Stimulated activated CD4-positive, alpha-beta T cell treated with anti-CD3 and anti-CD28 coated beads, Interleukin-12 subunit alpha, Interleukin-12 subunit beta, amount 100 ng/mL, for 48 hours (primary cell): Measurements from ENCODE around the gene TLR1.
"Not testable (repeated sequence)": the region's sequence is repeated elsewhere in the genome, so short reads cannot be mapped to it uniquely, and the experiment has no call there.

ENCODE experiments used
- DNase-seq, 3 donors: peaks; one replicate each; pipeline ENCODE4 v3.0.0-alpha.2; 2020; ENCODE audit warnings: low read depth in 2 of 3, low spot score in 1 of 3

TLR1 gene

DNA sequence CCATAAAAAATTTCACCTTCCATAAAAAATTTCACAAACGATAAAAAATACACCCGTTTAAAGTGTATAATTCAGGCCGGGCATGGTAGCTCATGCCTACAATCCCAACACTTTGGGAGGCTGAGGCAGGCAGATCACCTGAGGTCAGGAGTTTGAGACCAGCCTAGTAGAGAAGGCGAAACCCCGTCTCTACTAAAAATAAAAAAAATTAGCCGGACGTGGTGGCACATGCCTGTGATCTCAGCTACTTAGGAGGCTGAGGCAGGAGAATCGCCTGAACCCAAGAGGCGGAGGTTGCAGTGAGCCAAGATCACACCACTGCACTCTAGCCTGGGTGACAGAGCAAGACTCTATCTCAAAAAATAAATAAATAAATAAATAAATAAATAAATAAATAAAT is 1.7 kb upstream of the TLR1 start:
- DNase-seq, result not testable (repeated sequence)

- DNase-seq, result no peak
Measured at GRCh38 chr4:38805530-38806145, 1.0 kb upstream of the TLR1 start.

DNA sequence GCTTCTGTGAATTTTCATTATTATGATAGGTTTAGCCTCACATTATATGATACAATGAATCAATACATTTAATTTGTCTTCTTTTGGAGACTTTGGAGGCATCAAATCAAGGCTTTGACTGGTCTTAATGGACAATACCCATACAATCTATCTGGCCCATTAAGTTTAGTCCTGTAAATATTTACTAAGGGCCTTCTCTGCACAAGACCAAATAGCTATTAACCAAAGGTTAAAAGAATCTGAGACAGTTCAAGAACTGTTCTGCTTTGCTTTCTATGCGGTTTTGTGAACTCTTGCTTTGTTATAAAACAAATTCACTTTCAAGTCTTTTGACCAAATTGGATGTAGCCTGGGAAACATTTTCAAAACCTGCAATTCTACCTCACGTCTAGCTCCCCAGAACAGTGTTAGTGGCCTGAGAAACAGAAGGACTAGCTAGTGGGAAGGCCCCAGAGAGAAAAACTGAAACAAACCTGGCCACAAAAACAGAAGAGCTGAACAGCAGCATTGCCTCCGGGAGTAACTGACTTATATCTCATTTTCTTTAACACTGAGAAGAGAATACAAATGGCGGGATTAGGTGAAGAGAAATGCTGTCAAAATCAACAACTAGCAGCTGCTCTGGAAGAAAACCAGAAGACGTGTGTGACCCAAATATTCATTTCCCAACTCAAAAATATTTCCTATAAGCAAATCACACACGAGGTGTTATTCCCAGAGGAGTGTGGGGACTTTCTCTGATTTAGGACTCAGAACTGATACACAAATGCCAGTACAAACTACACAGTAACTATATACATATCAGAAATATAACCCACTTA is 548 bp downstream of the TLR1 start:
- peak in 1 of 3 donors; percentile 8 for DNase-seq

DNA sequence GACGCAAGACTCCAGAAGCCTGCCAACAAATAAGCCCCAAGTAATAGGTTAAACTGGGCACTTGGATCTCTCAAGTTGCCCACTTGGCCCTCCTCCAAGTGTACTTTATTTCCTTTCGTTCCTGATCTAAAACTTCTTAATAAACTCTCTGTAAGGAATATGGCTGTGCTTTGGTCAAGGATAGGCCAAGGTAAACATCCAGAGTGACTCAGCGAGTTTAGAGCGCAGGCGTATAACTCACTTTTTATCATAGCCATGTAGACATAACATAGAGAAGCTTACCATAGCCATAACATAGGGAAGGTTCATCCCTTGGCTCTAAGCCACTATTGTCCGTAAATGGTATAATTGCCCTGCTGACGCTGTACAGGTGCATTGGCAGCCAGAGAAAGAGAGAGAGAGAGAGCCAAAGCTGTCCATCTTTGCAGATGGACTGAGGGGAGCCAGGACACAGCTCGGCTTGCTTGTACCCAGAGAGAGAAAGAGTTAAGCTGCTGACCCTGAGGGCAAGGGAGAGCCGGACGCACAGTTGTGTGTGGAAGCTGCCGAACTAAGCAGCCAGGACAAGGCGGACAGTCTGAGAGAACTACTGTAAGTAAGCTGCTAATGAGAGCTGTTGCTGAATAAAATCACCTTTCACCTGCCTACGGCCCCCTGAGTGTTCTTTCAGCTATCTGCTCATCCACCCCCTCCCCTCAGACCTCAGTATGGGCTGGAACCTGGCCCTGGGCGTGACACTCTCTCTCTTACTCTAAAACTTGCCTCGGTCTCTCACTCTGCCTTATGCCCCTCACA is 1.8 kb downstream of the TLR1 start:
- no peak for DNase-seq

- DNase-seq, result no peak
Measured at GRCh38 chr4:38800961-38801450, 3.6 kb downstream of the TLR1 start.

DNA sequence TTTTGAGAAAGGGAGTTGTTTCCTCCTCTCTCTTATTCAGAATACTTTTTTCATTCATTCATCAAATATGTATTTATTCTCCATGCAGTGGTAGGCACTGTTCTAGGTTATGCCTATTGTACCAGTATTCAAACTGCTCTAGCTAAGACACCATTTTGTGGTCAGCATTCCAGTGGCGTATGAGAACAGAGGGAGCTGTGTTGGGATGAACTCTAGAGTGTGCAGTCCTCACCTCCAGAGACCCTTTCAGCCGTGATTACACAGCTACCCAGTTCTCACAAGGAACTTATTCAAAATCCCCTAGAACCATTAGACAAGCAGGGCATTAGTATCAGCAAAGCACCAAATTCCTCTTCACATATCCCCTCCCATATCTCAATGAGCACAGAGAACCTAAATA is 4.2 kb downstream of the TLR1 start:
- no peak for DNase-seq

GRCh38 chr4:38795087-38795486 is 9.5 kb downstream of the TLR1 start:
- DNase-seq, result no peak

DNA sequence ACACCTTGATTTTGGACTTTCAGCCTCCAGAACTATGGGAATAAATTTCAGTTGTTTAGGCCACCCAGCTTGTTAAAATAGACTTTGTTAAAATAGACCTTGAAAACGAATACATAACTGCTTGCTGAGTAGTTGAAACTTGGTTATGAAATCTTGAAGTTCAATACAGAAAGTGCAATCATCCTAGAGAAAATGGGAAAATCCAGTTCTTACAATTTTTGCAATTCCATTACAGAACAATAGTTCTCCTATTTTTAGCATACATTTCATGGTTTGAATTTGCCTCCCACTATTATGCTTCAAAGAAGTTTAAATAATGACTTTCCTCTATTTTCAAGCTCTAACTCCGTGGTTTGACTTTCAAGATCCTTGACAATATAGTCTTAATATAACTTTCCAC is 10.5 kb downstream of the TLR1 start:
- DNase-seq, result no peak

DNA sequence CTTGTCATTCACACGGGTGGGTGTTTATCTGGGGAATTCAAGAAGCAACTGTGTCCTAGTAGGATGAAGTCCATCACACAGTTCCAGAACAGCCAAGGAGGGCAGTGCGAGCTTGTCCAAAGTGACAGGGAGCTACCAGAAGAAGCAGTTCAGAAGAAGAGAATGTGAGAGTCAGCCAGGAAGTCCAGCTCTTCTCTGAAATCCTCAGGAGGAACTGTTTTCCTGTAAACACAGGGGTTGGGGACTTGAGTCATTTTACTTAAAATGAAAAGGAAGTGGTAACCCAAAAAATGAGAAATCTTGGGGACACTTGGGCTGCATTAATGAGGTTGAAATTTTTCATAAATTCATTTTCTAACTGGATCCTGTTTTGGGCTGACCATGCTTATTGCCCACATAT is 13.6 kb downstream of the TLR1 start:
- DNase-seq, result no peak

GRCh38 chr4:38788317-38788716 is 16.3 kb downstream of the TLR1 start:
- DNase-seq, result no peak

- DNase-seq, result no peak
Measured at GRCh38 chr4:38787693-38788092, 16.9 kb downstream of the TLR1 start.

DNA sequence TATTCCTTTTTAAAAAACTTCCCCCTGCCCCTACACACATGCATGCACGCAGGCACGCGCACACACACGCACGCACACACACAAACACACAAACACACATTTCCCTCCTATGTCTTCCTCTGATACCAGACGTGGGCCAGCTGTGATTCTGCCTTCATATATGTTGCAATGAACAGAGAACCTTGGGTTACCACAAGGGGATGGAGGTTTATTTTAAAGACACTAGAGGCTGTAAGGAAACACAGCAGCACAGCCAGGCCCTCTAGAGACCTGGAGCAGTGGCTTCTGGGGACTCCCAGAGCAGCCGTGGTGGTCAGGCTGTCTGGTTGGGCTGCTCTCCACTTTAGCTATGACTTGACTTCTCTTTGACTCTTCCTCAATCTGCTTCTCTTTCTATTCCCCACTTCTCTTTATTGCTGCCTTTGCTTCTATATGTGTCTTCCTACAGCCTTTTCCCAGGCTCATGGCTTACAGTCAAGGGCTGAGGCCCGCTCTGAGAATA is 18.6 kb downstream of the TLR1 start:
- DNase-seq, result no peak

GRCh38 chr4:38785041-38785790 is 19.4 kb downstream of the TLR1 start:
- no peak for DNase-seq

DNA sequence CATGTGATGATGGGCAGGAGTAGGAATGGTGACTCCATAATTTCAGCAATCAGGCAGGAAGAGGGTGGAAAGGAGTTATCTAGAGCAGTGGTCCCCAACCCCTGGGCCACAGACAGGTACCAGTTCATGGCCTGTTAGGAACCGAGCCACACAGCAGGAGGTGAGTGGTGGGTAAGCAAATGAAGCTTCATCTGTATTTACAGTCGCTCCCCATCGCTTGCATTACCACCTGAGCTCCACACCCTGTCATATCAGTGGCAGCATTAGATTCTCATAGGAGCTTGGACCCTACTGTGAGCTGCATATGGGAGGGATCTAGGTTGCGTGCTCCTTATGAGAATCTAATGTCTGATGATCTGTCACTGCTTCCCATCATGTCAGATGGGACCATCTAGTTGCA is 20.4 kb downstream of the TLR1 start:
- no peak for DNase-seq

DNA sequence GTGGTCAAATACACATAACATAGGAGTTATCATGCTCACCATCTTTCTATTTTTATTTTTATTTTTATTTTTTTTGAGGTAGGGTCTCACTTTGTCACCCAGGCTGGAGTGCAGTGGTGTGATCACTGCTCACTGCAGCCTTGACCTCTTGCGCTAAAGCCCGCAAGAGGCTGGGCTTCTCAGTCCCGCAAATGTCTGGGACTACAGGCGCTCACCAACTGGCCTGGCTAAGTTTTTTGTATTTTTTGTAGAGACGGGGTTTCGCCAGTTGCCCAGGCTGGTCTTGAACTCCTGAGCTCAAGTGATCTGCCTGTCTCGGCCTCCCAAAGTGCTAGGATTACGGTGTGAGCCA is 21.5 kb downstream of the TLR1 start:
- DNase-seq, result no peak

GRCh38 chr4:38782452-38783108 is 22.0 kb downstream of the TLR1 start, which contains the start of gene TLR10:
TSS of gene TLR10 (minus strand) at chr4:38782990. CDS start at chr4:38775590, 7,400 bp downstream.
- DNase-seq, result peak in 1 of 3 donors; percentile 40

- DNase-seq, result no peak
Measured at GRCh38 chr4:38781854-38782261, 22.7 kb downstream of the TLR1 start.

GRCh38 chr4:38780833-38781484 is 23.6 kb downstream of the TLR1 start:
- DNase-seq, result no peak

GRCh38 chr4:38779790-38780189 is 24.8 kb downstream of the TLR1 start:
- no peak for DNase-seq

- DNase-seq, result not testable (repeated sequence)
Measured at GRCh38 chr4:38777925-38778324, 26.7 kb downstream of the TLR1 start.
